ENCODE data around the gene RIPOR1.

DNA sequence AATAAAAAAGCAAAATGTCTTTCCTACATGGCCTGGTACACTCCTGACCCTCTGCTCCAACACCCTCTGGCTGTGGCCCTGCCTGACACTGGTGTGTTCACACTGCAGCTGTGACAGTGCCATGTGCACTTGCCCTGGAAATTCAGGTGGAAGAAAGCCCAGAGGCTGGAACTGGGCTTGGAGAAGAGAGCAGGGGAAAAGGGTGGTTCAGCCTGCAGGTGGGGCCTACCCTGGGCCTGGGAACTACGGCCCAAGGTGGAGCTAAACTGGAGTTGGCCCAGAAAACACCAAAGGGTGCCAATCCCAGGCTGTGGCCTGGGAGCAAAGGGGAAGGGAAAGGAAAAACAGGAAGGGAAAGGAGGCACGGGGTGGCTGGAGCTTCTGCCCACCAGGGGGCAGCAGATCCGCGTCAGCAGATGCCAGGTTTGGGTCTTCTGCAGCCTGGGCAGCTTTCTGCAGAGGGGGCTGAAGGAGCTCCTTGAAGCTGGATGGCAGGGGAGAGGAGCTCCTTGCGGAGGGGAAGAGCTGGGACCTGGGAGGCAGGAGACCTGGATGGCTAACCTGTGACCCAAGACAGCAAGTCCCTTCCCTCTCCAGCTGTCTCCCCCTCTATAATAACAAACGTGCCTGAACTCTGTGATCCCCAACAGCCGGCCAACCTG, 18.3 kb downstream of the RIPOR1 start:
- TF ChIP-seq, protein P1, sequence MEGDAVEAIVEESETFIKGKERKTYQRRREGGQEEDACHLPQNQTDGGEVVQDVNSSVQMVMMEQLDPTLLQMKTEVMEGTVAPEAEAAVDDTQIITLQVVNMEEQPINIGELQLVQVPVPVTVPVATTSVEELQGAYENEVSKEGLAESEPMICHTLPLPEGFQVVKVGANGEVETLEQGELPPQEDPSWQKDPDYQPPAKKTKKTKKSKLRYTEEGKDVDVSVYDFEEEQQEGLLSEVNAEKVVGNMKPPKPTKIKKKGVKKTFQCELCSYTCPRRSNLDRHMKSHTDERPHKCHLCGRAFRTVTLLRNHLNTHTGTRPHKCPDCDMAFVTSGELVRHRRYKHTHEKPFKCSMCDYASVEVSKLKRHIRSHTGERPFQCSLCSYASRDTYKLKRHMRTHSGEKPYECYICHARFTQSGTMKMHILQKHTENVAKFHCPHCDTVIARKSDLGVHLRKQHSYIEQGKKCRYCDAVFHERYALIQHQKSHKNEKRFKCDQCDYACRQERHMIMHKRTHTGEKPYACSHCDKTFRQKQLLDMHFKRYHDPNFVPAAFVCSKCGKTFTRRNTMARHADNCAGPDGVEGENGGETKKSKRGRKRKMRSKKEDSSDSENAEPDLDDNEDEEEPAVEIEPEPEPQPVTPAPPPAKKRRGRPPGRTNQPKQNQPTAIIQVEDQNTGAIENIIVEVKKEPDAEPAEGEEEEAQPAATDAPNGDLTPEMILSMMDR (IDR thresholded peaks at IDR 0.05; ENCODE audit: low read length): peak; percentile 98
- no peak for TF ChIP-seq EZH2 (IDR thresholded peaks at IDR 0.05; ENCODE audit: borderline replicate concordance, low read length)
